Ishikawa (cell line): ENCODE results near the gene GOSR1.

ENCODE experiments used
- CREB1 ChIP-seq: IDR thresholded peaks from 2 replicates; pipeline ENCODE4 v1.6.1; 2012; ENCODE audit warnings: low read depth
- EGR1 ChIP-seq: IDR thresholded peaks from 2 replicates; pipeline ENCODE4 v1.6.1; 2012
- EP300 ChIP-seq: IDR thresholded peaks from 2 replicates; pipeline ENCODE4 v1.6.1; 2012; ENCODE audit warnings: borderline replicate concordance
- FOXM1 ChIP-seq: IDR thresholded peaks from 2 replicates; pipeline ENCODE4 v1.6.1; 2012; ENCODE audit warnings: low read depth, borderline replicate concordance
- NFIC ChIP-seq: IDR thresholded peaks from 2 replicates; pipeline ENCODE4 v1.6.1; 2012
- YY1 ChIP-seq: IDR thresholded peaks from 2 replicates; pipeline ENCODE4 v1.6.1; 2012; ENCODE audit warnings: low read depth
- TF ChIP-seq, protein P1 (sequence below): IDR thresholded peaks from 2 replicates; pipeline ENCODE4 v1.6.1; 2012
- TF ChIP-seq, protein P2 (sequence below): IDR thresholded peaks from 2 replicates; pipeline ENCODE4 v1.6.1; 2012; ENCODE audit warnings: low read depth, mild to moderate bottlenecking

DNA sequence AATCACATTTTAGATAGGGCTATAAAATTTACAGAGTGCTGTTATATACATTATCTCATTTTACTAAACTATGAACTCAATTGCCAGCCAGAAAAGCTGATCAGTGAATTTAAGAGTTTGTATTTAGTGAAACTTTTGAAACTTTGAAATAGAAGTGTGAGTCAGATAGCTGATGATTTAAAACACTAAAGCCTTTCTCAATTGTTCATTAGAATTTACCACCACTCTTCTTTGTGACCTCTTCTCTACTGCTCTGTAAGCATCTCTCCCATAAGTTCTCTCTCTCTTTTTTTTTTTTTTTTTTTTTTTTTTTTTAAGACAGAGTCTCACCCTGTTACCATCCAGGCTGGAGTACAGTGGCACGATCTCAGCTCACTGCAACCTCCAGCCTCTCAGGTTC lies 43.7 kb downstream of the GOSR1 start:
- no peak for TF ChIP-seq FOXM1
- TF ChIP-seq EP300 = no peak
- TF ChIP-seq, protein P1, sequence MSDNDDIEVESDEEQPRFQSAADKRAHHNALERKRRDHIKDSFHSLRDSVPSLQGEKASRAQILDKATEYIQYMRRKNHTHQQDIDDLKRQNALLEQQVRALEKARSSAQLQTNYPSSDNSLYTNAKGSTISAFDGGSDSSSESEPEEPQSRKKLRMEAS = no peak
- TF ChIP-seq, protein P2, sequence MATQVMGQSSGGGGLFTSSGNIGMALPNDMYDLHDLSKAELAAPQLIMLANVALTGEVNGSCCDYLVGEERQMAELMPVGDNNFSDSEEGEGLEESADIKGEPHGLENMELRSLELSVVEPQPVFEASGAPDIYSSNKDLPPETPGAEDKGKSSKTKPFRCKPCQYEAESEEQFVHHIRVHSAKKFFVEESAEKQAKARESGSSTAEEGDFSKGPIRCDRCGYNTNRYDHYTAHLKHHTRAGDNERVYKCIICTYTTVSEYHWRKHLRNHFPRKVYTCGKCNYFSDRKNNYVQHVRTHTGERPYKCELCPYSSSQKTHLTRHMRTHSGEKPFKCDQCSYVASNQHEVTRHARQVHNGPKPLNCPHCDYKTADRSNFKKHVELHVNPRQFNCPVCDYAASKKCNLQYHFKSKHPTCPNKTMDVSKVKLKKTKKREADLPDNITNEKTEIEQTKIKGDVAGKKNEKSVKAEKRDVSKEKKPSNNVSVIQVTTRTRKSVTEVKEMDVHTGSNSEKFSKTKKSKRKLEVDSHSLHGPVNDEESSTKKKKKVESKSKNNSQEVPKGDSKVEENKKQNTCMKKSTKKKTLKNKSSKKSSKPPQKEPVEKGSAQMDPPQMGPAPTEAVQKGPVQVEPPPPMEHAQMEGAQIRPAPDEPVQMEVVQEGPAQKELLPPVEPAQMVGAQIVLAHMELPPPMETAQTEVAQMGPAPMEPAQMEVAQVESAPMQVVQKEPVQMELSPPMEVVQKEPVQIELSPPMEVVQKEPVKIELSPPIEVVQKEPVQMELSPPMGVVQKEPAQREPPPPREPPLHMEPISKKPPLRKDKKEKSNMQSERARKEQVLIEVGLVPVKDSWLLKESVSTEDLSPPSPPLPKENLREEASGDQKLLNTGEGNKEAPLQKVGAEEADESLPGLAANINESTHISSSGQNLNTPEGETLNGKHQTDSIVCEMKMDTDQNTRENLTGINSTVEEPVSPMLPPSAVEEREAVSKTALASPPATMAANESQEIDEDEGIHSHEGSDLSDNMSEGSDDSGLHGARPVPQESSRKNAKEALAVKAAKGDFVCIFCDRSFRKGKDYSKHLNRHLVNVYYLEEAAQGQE = no peak
- TF ChIP-seq CREB1 = no peak
- TF ChIP-seq EGR1 = no peak
- TF ChIP-seq NFIC = no peak
- no peak for TF ChIP-seq YY1
